KOPT-K1 (cell line): Measurements from ENCODE around the gene ZNF324B.
"Not testable (repeated sequence)": the region's sequence is repeated elsewhere in the genome, so short reads cannot be mapped to it uniquely, and the experiment has no call there.

Source experiments
- H3K27ac ChIP-seq: fragments of 200-600 bp; sonication (generic); 2 replicates; pipeline ENCODE4 v1.5.1; 2016; ENCODE audit warnings: antibody characterized with exemption, mild to moderate bottlenecking, low read depth, low read length; ENCODE audit not compliant: poor library complexity, severe bottlenecking
- H3K36me3 ChIP-seq: fragments of 200-600 bp; sonication (generic); 2 replicates; pipeline ENCODE4 v1.5.1; 2017; ENCODE audit warnings: antibody characterized with exemption, mild to moderate bottlenecking, low read length, moderate library complexity; ENCODE audit not compliant: insufficient read depth
- H3K9me3 ChIP-seq: fragments of 200-600 bp; sonication (generic); 2 replicates; pipeline ENCODE4 v1.5.1; 2017; ENCODE audit warnings: antibody characterized with exemption, low read length, mild to moderate bottlenecking; ENCODE audit not compliant: insufficient read depth, poor library complexity, severe bottlenecking

The ZNF324B gene

GRCh38 chr19:58480831-58481230 lies 29.4 kb downstream of the ZNF324B start:
- peaks cover 16% of the 10 kb centered on the region; the same call in 1 of the 2 replicates for H3K36me3 ChIP-seq
- H3K9me3 ChIP-seq = no peaks in the 10 kb centered on the region
- peak overlapping the region; percentile 82 for H3K27ac ChIP-seq

DNA sequence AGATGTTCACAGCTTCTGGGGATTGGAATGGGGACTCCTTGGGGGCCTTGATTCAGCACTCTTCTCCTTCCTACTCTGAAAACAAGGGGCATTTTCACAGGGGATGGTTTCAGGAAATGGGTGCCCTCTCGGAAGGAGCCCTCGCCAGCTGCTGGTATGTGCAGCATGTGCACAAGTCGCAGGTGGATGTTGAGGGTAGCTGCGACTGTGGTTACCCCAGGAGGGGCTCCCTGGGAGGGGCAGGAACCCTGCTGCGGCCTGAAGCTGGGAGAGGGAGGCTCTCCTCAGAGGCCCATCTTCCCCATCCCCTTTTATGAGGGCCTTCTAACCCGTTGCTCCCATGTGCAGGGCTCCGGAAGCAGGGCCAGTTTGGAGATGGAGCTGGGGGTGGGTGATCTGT lies 30.9 kb downstream of the ZNF324B start:
- H3K9me3 ChIP-seq = no peaks in the 10 kb centered on the region
- H3K36me3 ChIP-seq = peaks cover 16% of the 10 kb centered on the region; the same call in 1 of the 2 replicates
- peak overlapping the region; percentile 82 for H3K27ac ChIP-seq

- peaks cover 16% of the 10 kb centered on the region; the same call in 1 of the 2 replicates for H3K36me3 ChIP-seq
- H3K27ac ChIP-seq = peak overlapping the region; percentile 82
- H3K9me3 ChIP-seq = no peaks in the 10 kb centered on the region
Observed at GRCh38 chr19:58483776-58484175, 32.4 kb downstream of the ZNF324B start.

DNA sequence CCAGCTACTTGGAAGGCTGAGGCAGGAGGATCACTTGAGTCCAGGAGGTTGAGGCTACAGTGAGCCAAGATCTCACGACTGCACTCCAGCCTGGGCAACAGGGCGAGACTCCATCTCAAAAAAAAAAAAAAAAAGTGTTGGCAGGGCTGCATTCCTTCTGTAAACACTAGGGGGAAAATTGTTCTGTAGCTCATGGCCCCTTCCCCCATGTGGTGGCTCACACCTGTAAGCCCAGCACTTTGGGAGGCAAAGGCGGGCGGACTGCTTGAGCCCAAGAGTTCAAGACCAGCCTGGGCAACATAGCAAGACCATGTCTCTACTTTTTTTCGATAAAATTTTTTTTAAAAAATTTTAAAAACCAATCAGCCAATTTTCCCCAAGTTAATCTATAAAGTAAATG lies 32.9 kb downstream of the ZNF324B start:
- not testable (repeated sequence) for H3K27ac ChIP-seq, H3K9me3 ChIP-seq
- peaks cover 16% of the 10 kb centered on the region; the same call in 1 of the 2 replicates for H3K36me3 ChIP-seq

GRCh38 chr19:58491393-58491792 lies 40.0 kb downstream of the ZNF324B start:
- H3K36me3 ChIP-seq = no peaks in the 10 kb centered on the region
- H3K27ac ChIP-seq = no peak overlapping the region
- H3K9me3 ChIP-seq = no peaks in the 10 kb centered on the region

DNA sequence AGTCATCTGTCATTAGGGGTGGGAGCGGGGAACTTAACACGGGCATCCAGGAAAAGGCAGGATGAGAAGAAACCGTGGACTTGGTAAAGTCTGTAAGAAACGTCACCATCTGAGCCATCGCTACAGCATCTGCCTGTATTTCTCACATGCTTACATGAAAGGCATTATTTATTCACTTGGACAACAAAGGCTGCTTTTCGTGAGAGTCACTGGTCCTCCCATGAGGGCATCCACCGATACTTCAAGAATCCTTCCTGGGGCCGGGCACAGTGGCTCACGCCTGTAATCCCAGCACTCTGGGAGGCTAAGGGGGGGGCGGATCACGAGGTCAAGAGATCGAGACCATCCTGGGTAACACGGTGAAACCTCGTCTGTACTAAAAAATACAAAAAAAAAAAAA lies 40.8 kb downstream of the ZNF324B start:
- no peak overlapping the region for H3K27ac ChIP-seq
- H3K9me3 ChIP-seq = no peaks in the 10 kb centered on the region
- no peaks in the 10 kb centered on the region for H3K36me3 ChIP-seq

DNA sequence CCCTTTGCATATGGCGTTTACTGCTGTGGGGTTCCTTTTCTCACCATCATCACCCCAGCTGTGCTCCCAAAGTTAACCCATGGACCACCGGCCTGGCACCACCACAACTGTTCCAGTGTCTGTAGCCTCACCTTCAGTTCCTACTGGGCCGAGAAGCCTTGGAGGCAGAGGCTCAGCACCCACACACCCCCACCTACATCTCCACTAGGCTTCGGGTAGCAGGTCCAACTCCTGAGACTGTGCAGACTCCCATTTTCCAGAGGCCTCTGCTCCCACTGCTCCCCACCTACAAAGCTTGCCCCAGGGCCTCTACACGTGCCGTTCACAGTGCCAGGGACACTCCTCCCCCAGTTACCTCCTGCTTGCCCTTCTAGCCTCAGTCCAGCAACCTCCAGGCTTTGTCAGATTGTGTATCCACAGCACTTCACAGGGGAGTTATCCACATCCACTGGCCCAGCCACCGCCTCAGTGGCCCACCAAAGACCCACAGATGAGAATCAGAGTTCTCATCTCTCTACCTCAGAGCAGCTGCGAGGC lies 46.3 kb downstream of the ZNF324B start:
- Histone ChIP-seq H3K36me3 (no peaks in the 10 kb centered on the region), H3K27ac (peak overlapping the region; percentile 55), H3K9me3 (no peaks in the 10 kb centered on the region)

DNA sequence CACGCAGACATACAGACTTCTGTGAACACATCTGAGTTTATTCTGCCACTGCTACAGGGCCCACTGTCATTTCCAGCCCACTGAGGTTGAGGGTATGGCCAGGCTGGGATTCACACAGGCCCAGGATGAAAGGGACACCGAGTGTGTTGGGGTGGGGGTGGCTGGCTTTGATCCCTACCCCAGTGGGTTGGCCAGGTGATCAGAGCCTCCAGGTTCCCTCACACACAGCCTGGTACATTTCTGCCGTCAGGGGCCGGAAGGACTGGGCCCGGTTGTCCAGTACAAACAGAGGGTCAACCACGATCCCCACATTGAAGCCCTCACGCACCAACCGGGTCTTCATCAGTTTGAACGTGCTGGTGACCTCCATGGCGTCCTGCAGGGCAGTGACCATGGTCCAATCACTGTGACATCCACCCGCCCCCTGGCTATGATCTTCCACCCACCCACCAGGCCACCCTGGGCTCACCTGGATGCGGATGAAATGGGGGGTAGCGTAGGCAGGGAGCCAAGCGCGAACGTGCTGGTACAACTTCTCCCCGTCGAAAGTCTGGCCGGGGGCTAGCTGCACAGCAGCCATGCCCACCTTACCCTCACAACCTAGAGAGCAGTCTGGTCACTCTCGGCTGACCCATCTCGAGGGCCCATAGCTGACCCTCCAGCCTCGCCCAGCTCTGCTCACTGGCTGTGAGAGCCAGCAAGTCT lies 47.0 kb downstream of the ZNF324B start:
- Histone ChIP-seq H3K9me3 (no peaks in the 10 kb centered on the region), H3K27ac (peak overlapping the region; percentile 55), H3K36me3 (no peaks in the 10 kb centered on the region)

DNA sequence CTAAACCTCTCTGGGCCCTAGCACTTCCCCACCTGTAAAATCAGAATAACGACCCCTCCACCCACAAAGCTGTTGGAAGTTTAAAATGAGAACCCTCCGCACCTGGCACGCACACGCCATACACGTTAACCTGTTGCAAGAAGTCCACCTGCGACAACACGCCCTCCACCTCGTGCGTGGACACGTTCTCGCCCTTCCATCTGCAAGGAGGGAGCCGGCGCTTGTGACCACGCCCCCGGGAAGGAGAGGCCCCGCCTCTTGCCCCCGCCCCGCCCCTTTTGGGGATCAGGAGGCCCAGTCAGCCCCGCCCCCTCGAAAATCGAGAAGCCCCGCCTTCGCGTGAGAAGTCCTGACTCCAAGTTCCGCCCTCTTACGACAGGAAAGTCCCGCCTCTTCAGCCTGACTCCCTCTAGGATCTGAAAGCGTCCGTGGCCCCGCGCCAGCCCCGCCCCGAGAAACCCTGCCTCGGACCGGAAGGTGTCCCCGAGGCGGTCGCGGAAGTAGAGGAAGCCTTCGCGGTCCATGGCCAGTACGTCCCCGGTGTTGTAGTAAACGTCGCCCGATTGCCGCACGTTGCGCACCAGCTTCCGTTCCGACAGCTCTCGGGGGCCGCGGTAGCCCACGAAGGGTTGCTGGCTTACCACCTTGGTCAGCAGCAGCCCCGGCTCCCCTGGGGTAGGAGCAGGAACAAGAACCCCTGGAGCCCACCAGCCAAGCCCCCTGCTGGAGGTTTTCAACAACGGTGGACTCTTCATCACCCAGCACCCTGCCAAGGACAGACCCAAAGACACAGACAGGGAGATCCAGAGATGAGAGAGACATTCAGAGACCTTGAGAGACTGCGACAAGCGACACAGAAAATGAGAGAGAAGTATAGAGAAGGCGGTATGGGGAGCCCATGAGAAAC lies 47.9 kb downstream of the ZNF324B start:
- Histone ChIP-seq H3K36me3 (no peaks in the 10 kb centered on the region), H3K27ac (peak overlapping the region; percentile 55)

DNA sequence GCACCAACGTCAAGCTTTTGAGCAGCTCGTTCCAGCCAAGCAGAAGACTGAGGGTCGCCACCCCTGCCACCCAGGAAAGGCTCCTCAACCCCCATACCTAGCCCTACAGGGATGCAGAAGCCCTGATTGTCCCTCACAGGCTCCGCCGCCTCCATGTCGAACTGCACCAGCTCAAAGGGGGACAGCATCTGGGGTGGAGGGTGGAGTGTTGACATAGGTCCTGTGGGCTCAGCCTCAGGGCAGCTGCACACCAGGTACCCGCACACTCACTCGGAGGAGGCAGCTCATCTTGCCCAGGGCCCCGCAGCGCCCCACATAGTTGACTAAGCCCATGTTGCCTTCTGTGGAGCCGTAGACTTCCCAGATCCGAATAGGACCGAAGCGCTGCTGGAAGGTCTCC lies 48.8 kb downstream of the ZNF324B start:
- Histone ChIP-seq H3K27ac (no peak overlapping the region), H3K36me3 (no peaks in the 10 kb centered on the region), H3K9me3 (no peaks in the 10 kb centered on the region)

More for the DNA sequence above, 47.9 kb downstream of the ZNF324B start:
- no peaks in the 10 kb centered on the region for H3K9me3 ChIP-seq
